ENCODE results near the gene RASAL2. TPM values are rescaled to one million over a fixed set of nuclear protein-coding genes. Genes with fewer than 3 reads are reported as not detected.
"Not testable (repeated sequence)": the region's sequence is repeated elsewhere in the genome, so short reads cannot be mapped to it uniquely, and the experiment has no call there.

RASAL2 gene
- total RNA-seq, 1 experiment from 2014 or later = 56.9 TPM

- no peak overlapping the region for H3K27ac Mint-ChIP-seq (ENCODE audit: low read depth, unreplicated experiment)
- H3K36me3 Mint-ChIP-seq (ENCODE audit: insufficient read depth, unreplicated experiment) = peaks cover 6% of the 10 kb centered on the region
- no peaks in the 10 kb centered on the region for H3K27me3 Mint-ChIP-seq (ENCODE audit: insufficient read depth, unreplicated experiment)
- H3K9me3 Mint-ChIP-seq (ENCODE audit: unreplicated experiment) = peaks cover 7% of the 10 kb centered on the region
- no peak for TF ChIP-seq CTCF (IDR thresholded peaks at IDR 0.05; ENCODE audit: unreplicated experiment)
- no TSS peak for BruUV-seq (replicated peaks)
- DNase-seq (ENCODE audit: unreplicated experiment) = no peak
- CTCF ChIA-PET = interaction anchor here (0.5 to 8.2 kb wide), 9 partner anchors 8 to 466 kb away, joined by 3 to 309 read pairs (median 3); no protein-coding TSS in a partner anchor
- POLR2A ChIA-PET = no interaction called here
- intact Hi-C loops (cut with micrococcal nuclease) = no loop called here
- no peak overlapping the region for H3K4me3 Mint-ChIP-seq (ENCODE audit: unreplicated experiment)
- H3K4me1 Mint-ChIP-seq (ENCODE audit: insufficient read depth, unreplicated experiment) = peaks cover 15% of the 10 kb centered on the region
Measured at GRCh38 chr1:178307264-178307663, 213.4 kb downstream of the RASAL2 start.

GRCh38 chr1:178308438-178308837 lies 214.5 kb downstream of the RASAL2 start:
- CTCF ChIA-PET = interaction anchor here (0.6 to 8.2 kb wide), 19 partner anchors 9 to 694 kb away, joined by 3 to 309 read pairs (median 4); no protein-coding TSS in a partner anchor
- POLR2A ChIA-PET = interaction anchor here (0.7 to 1.1 kb wide), 3 partner anchors 192 to 445 kb away, joined by 3 to 4 read pairs (median 3); no protein-coding TSS in a partner anchor
- peak; percentile 47 for DNase-seq (ENCODE audit: unreplicated experiment)
- Mint-ChIP-seq H3K27me3 (ENCODE audit: insufficient read depth, unreplicated experiment) (no peaks in the 10 kb centered on the region), H3K4me1 (ENCODE audit: insufficient read depth, unreplicated experiment) (peaks cover 15% of the 10 kb centered on the region), H3K4me3 (ENCODE audit: unreplicated experiment) (no peak overlapping the region), H3K27ac (ENCODE audit: low read depth, unreplicated experiment) (no peak overlapping the region), H3K9me3 (ENCODE audit: unreplicated experiment) (peaks cover 7% of the 10 kb centered on the region), H3K36me3 (ENCODE audit: insufficient read depth, unreplicated experiment) (peaks cover 11% of the 10 kb centered on the region)
- TF ChIP-seq CTCF (IDR thresholded peaks at IDR 0.05; ENCODE audit: unreplicated experiment) = no peak
- BruUV-seq (replicated peaks) = no TSS peak
- intact Hi-C loops (cut with micrococcal nuclease) = no loop called here

- ChIA-PET CTCF (interaction anchor here (0.6 to 8.2 kb wide), 40 partner anchors 11 to 717 kb away, joined by 3 to 309 read pairs (median 4); no protein-coding TSS in a partner anchor), POLR2A (interaction anchor here (0.6 to 2.1 kb wide), 17 partner anchors 10 to 692 kb away, joined by 3 to 14 read pairs (median 3); no protein-coding TSS in a partner anchor)
- H3K4me3 Mint-ChIP-seq (ENCODE audit: unreplicated experiment) = no peak overlapping the region
- peaks cover 15% of the 10 kb centered on the region for H3K4me1 Mint-ChIP-seq (ENCODE audit: insufficient read depth, unreplicated experiment)
- TF ChIP-seq CTCF (IDR thresholded peaks at IDR 0.05; ENCODE audit: unreplicated experiment) = peak; percentile 82
- no TSS peak for BruUV-seq (replicated peaks)
- intact Hi-C loops (cut with micrococcal nuclease) = loop anchor here (2.0 to 5.0 kb wide), 5 partner anchors 34 to 692 kb away; no protein-coding TSS in a partner anchor
- DNase-seq (ENCODE audit: unreplicated experiment) = peak; percentile 84
- H3K9me3 Mint-ChIP-seq (ENCODE audit: unreplicated experiment) = peaks cover 3% of the 10 kb centered on the region
- H3K27me3 Mint-ChIP-seq (ENCODE audit: insufficient read depth, unreplicated experiment) = no peaks in the 10 kb centered on the region
- H3K27ac Mint-ChIP-seq (ENCODE audit: low read depth, unreplicated experiment) = peak overlapping the region; percentile 77
- peaks cover 6% of the 10 kb centered on the region for H3K36me3 Mint-ChIP-seq (ENCODE audit: insufficient read depth, unreplicated experiment)
Measured at GRCh38 chr1:178310685-178311105, 216.8 kb downstream of the RASAL2 start.

GRCh38 chr1:178311164-178311563 lies 217.3 kb downstream of the RASAL2 start:
- Mint-ChIP-seq H3K27me3 (ENCODE audit: insufficient read depth, unreplicated experiment) (no peaks in the 10 kb centered on the region), H3K36me3 (ENCODE audit: insufficient read depth, unreplicated experiment) (peaks cover 6% of the 10 kb centered on the region), H3K9me3 (ENCODE audit: unreplicated experiment) (no peaks in the 10 kb centered on the region), H3K27ac (ENCODE audit: low read depth, unreplicated experiment) (peak overlapping the region; percentile 77), H3K4me1 (ENCODE audit: insufficient read depth, unreplicated experiment) (peaks cover 15% of the 10 kb centered on the region), H3K4me3 (ENCODE audit: unreplicated experiment) (no peak overlapping the region)
- intact Hi-C loops (cut with micrococcal nuclease) = loop anchor here (2.0 to 5.0 kb wide), 5 partner anchors 34 to 692 kb away; no protein-coding TSS in a partner anchor
- DNase-seq (ENCODE audit: unreplicated experiment) = no peak
- no peak for TF ChIP-seq CTCF (IDR thresholded peaks at IDR 0.05; ENCODE audit: unreplicated experiment)
- CTCF ChIA-PET = interaction anchor here (0.5 to 8.2 kb wide), 44 partner anchors 10 to 1913 kb away, joined by 3 to 309 read pairs (median 4); partner anchors contain the start of gene TEX35
- POLR2A ChIA-PET = interaction anchor here (0.6 to 2.1 kb wide), 16 partner anchors 10 to 692 kb away, joined by 3 to 14 read pairs (median 4); no protein-coding TSS in a partner anchor
- no TSS peak for BruUV-seq (replicated peaks)

- H3K4me3 Mint-ChIP-seq (ENCODE audit: unreplicated experiment); intact Hi-C loops (cut with micrococcal nuclease); H3K27ac Mint-ChIP-seq (ENCODE audit: low read depth, unreplicated experiment); H3K27me3 Mint-ChIP-seq (ENCODE audit: insufficient read depth, unreplicated experiment); H3K9me3 Mint-ChIP-seq (ENCODE audit: unreplicated experiment); DNase-seq (ENCODE audit: unreplicated experiment); H3K36me3 Mint-ChIP-seq (ENCODE audit: insufficient read depth, unreplicated experiment); BruUV-seq (replicated peaks): not testable (repeated sequence)
- POLR2A ChIA-PET = interaction anchor here (0.6 to 2.0 kb wide), 3 partner anchors 10 to 184 kb away, joined by 3 to 5 read pairs (median 4); no protein-coding TSS in a partner anchor
- CTCF ChIA-PET = interaction anchor here (0.7 to 3.1 kb wide), 8 partner anchors 9 to 680 kb away, joined by 3 to 19 read pairs (median 4); partner anchors contain the start of gene TEX35
- peaks cover 14% of the 10 kb centered on the region for H3K4me1 Mint-ChIP-seq (ENCODE audit: insufficient read depth, unreplicated experiment)
Measured at GRCh38 chr1:178320280-178320982, 226.5 kb downstream of the RASAL2 start.

Data from MCF 10A (cell line).